Measurements from ENCODE around the gene TMEM170B. TPM values are rescaled to one million over a fixed set of nuclear protein-coding genes. Genes with fewer than 3 reads are reported as not detected.

TMEM170B gene
- polyA plus RNA-seq, 1 donor (not counting 4 experiments of a cell fraction or from before 2014, with no cell fraction given): 0.08 TPM

- Histone ChIP-seq H3K4me1 (ENCODE audit: control insufficient read depth, extremely low read depth, insufficient read depth, low read length) (no peaks in the 10 kb centered on the region), H2AFZ (ENCODE audit: control insufficient read depth, low read length) (no peak overlapping the region), H3K9ac (ENCODE audit: control insufficient read depth, extremely low read depth, insufficient read depth, low read length) (no peak overlapping the region), H3K27me3 (ENCODE audit: control insufficient read depth, extremely low read depth, insufficient read depth, low read length) (no peaks in the 10 kb centered on the region), H3K4me2 (ENCODE audit: control insufficient read depth, extremely low read depth, insufficient read depth, low read depth, low read length) (no peak overlapping the region), H3K9me3 (ENCODE audit: control insufficient read depth, low read depth, low read length) (no peaks in the 10 kb centered on the region), H4K20me1 (ENCODE audit: control insufficient read depth, extremely low read depth, insufficient read depth, low read length) (no peaks in the 10 kb centered on the region), H3K27ac (ENCODE audit: control insufficient read depth, insufficient read depth, low read length) (no peak overlapping the region), H3K79me2 (ENCODE audit: control insufficient read depth, insufficient read depth, low read length) (no peaks in the 10 kb centered on the region), H3K4me3 (ENCODE audit: control insufficient read depth in 2 of 3, extremely low read depth in 1 of 3, insufficient read depth in 2 of 3, low read depth in 1 of 3, low read length in 3 of 3) (no peak overlapping the region), H3K36me3 (ENCODE audit: control insufficient read depth in 2 of 2, extremely low read depth in 1 of 2, insufficient read depth in 2 of 2, low read length in 2 of 2) (no peaks in the 10 kb centered on the region), H3K9me1 (ENCODE audit: control insufficient read depth, extremely low read depth, insufficient read depth, low read length) (no peaks in the 10 kb centered on the region)
- FAIRE-seq (no peak), DNase-seq (ENCODE audit: low read depth, low spot score) (no peak)
- dilution Hi-C loops (cut with MboI; ENCODE audit: extremely low pct_ligation_motif_present, low sequenced_read_pairs): no loop called here
- no peak for TF ChIP-seq EZH2 (IDR thresholded peaks at IDR 0.05; ENCODE audit: low read length)
- TF ChIP-seq, protein P1, sequence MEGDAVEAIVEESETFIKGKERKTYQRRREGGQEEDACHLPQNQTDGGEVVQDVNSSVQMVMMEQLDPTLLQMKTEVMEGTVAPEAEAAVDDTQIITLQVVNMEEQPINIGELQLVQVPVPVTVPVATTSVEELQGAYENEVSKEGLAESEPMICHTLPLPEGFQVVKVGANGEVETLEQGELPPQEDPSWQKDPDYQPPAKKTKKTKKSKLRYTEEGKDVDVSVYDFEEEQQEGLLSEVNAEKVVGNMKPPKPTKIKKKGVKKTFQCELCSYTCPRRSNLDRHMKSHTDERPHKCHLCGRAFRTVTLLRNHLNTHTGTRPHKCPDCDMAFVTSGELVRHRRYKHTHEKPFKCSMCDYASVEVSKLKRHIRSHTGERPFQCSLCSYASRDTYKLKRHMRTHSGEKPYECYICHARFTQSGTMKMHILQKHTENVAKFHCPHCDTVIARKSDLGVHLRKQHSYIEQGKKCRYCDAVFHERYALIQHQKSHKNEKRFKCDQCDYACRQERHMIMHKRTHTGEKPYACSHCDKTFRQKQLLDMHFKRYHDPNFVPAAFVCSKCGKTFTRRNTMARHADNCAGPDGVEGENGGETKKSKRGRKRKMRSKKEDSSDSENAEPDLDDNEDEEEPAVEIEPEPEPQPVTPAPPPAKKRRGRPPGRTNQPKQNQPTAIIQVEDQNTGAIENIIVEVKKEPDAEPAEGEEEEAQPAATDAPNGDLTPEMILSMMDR (optimal IDR thresholded peaks at IDR 0.05 in 1 of 3, IDR thresholded peaks at IDR 0.05 in 1 of 3, conservative IDR thresholded peaks at IDR 0.05 in 1 of 3; ENCODE audit: extremely low read depth in 1 of 3, insufficient read depth in 2 of 3, low read length in 3 of 3): no peak
These were observed 13.5 kb downstream of the TMEM170B start for GRCh38 chr6:11551053-11551452.

DNA sequence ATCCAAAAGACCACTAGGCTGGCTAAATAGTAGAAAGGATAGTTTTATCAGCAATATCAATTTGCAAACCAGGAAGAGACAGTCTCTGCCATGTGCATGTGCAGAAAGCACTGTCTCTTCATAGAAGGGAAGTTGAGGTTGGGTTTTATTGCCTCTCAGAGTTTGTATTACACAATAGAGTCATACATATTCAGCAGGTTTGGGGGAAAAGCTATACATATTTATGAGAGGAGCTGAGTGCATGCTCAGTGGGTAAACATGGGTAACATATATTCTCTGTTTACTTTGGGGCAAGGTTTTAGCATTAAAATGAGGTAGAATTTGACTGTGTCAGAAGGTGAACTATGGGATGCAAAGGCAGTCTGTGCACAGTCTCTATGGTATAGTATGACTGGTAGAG is 14.9 kb downstream of the TMEM170B start:
- dilution Hi-C loops (cut with MboI; ENCODE audit: extremely low pct_ligation_motif_present, low sequenced_read_pairs): no loop called here
- no peaks in the 10 kb centered on the region for H3K4me1 ChIP-seq (ENCODE audit: control insufficient read depth, extremely low read depth, insufficient read depth, low read length)
- H3K4me3 ChIP-seq (ENCODE audit: control insufficient read depth in 2 of 3, extremely low read depth in 1 of 3, insufficient read depth in 2 of 3, low read depth in 1 of 3, low read length in 3 of 3): no peak overlapping the region
- H3K9me1 ChIP-seq (ENCODE audit: control insufficient read depth, extremely low read depth, insufficient read depth, low read length): no peaks in the 10 kb centered on the region
- TF ChIP-seq EZH2 (IDR thresholded peaks at IDR 0.05; ENCODE audit: low read length): no peak
- TF ChIP-seq, protein P1 (optimal IDR thresholded peaks at IDR 0.05 in 1 of 3, IDR thresholded peaks at IDR 0.05 in 1 of 3, conservative IDR thresholded peaks at IDR 0.05 in 1 of 3; ENCODE audit: extremely low read depth in 1 of 3, insufficient read depth in 2 of 3, low read length in 3 of 3): no peak
- no peak for DNase-seq (ENCODE audit: low read depth, low spot score)
- H3K27ac ChIP-seq (ENCODE audit: control insufficient read depth, insufficient read depth, low read length): no peak overlapping the region
- no peaks in the 10 kb centered on the region for H3K79me2 ChIP-seq (ENCODE audit: control insufficient read depth, insufficient read depth, low read length)
- no peaks in the 10 kb centered on the region for H4K20me1 ChIP-seq (ENCODE audit: control insufficient read depth, extremely low read depth, insufficient read depth, low read length)
- no peak for FAIRE-seq
- H3K9me3 ChIP-seq (ENCODE audit: control insufficient read depth, low read depth, low read length): no peaks in the 10 kb centered on the region
- no peak overlapping the region for H2AFZ ChIP-seq (ENCODE audit: control insufficient read depth, low read length)
- no peaks in the 10 kb centered on the region for H3K27me3 ChIP-seq (ENCODE audit: control insufficient read depth, extremely low read depth, insufficient read depth, low read length)
- no peaks in the 10 kb centered on the region for H3K36me3 ChIP-seq (ENCODE audit: control insufficient read depth in 2 of 2, extremely low read depth in 1 of 2, insufficient read depth in 2 of 2, low read length in 2 of 2)
- H3K9ac ChIP-seq (ENCODE audit: control insufficient read depth, extremely low read depth, insufficient read depth, low read length): no peak overlapping the region
- no peak overlapping the region for H3K4me2 ChIP-seq (ENCODE audit: control insufficient read depth, extremely low read depth, insufficient read depth, low read depth, low read length)
